NCI-H2081 (cell line): ENCODE results near the gene TFAP2A.

Experiments used
- DNase-seq, 2 experiments: peaks; one replicate each; lab custom pipeline; 2025; lab: John Stamatoyannopoulos, UW

TFAP2A gene

DNA sequence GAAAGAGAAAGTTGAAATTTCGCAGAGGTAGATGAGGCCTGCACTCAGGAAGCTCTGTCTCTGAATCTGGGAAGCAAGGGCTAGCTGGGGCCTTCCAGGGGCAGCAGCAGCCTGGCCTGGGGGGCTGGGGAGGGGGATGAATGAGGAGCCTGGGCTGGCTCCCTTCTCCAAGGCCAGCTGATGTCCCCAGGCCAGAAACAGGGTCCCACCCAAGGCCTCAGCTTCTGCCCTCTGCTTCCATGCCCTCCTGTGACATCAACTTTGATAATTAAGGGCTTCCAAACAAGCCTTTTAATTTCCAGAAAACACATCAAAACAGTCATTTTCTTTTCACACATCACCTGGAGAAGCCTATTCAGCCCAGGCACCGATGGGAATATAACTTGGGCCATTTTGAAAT lies 15.4 kb downstream of the TFAP2A start:
- no peak for DNase-seq

DNA sequence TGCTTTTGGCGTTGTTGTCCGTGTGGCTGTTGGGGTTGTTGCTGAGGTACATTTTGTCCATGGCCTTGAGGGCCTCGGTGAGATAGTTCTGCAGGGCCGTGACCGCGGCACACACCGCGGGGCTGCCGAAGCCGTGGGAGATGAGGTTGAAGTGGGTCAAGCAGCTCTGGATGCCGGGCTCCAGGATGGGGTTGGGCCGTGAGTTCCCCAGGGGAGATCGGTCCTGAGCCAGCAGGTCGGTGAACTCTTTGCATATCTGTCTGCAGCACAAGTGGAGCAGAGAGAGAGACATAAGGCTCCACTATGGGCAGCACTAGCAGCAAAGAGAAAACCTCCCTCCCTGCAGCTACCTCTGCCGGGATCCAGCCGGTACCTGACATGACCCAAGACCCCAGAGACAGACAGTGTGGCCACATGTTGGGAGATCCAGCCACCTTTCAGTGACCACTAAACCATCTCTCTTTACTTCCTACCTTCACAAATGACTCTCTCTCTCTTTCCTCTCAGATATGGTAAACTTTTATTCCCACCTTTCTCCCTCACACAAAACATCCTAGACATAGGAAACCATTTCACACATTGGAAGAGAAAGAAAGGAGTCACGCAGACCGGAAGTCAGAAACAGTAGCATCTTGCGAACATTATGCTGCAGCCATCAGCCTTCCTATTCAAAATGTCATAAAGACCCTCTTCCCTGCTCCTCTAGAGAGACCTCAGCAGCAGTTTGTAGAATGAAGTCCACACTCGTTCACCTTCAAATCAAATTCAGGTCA lies 16.2 kb downstream of the TFAP2A start:
- no peak for DNase-seq

GRCh38 chr6:10397756-10398445 lies 17.0 kb downstream of the TFAP2A start:
- DNase-seq: no peak

DNA sequence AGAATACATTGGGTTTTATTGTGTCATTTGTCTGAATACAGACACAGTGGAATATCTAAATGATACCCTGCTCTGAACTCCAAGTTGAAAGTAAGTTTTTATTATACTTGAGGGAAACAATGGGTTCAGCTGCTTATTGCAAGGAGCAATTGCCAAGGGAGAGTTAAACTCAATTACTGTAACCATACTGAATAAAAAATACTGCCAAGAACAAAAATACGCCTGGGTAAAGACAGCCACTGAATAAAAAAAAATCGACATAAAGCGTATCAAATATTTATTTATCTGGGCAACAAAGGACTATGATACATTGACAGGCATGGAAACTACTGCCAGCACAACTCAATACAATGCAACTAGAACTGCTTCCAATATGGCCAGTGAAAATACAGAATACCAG lies 18.1 kb downstream of the TFAP2A start:
- DNase-seq: peak in 1 of 2 experiments; percentile 41

GRCh38 chr6:10395704-10396546 lies 18.9 kb downstream of the TFAP2A start:
- peak in 1 of 2 experiments; percentile 65 for DNase-seq

DNA sequence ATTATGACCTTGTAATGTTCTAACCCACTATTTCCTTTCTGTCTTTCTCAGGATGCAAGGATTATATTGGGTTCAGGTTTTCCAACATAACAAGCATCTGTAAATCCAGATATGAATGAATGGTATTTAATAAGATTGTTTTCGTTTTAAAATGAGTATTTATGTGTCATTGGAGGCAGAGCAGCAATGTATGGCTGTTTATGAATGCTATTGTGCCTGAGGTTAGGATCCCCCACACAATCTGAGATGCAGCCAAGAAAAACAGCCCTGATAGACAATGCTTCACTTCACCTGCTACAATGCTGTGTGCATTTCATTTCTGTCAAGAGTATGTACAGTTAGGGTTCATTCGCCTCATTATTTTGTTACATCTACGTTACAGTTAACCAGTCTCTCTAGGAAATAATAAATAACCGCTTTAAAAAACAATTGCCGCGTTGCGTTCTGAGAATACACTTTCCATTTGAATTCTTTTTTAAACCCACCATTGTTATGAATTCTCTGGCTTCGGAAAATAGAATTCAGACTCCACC lies 19.6 kb downstream of the TFAP2A start:
- peak; percentile 55 to 76 for DNase-seq

DNA sequence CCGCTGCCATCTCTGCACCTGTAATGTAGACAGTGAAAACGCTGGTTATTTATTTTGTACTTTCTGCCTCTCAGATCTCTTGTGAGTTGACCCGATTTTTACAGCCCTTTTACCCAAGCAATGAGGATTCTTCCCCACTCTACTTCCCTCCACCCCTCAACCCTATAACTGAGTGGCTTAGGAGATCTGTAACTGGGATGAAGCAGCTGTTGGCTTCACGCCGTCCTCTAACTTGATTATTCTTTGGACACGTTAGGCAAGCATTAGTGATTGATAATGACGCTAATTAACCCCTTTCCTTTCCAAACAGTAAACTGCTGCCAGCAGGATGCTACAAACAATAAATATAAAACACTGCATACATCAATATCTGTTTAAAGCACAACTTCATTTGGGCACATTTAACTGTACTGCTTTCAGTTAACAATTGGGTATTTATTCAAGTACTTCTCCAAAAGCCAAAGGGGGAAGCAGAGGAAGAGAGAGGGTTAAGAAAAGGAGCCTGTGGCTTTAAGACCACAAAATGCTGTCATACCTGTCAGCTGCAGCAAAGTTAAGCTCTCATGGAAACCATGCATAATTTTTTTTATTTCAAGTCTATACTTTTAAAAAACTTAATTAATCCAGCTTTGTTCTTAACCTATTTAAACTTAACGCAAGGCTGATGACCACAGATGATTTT lies 21.2 kb downstream of the TFAP2A start:
- DNase-seq: peak; percentile 61 to 92

DNA sequence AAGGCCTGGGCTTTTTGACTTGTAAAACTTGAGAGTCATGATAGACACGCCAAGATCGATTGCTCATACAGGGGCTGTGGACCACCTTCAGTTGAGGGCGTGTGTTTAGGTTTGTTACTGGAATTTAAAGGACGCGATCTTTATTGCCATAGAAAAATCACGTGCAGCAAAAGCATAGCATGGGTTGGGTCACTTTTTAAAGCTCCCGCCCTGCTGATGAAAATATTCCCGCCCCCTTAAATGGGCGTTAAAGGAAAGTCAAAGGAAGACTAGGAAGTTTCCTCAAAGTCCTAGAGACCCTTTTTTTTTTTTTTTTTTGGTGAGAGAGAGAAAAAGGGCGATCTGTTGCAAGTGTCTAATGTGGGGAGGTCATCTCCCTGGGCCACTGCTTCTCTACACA lies 23.1 kb downstream of the TFAP2A start:
- DNase-seq: no peak

DNA sequence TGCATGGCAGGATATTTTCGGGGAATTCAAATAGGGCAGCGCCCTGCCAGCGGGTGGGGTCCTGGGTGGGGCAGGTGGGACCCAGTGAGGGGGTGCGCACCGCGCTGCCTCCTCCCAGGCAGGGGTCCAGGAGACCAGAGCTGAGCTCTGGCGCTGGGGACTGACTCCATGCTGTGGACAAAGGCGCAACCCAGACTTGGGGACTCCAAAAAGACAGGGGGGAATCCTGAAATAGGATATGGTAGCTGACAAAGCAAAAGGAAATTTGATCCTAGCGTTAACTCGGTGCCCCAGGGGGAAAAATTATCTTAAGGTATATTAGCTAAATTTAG lies 23.6 kb downstream of the TFAP2A start:
- DNase-seq: no peak

- no peak for DNase-seq
Observed at GRCh38 chr6:10390495-10391298, 24.2 kb downstream of the TFAP2A start.

DNA sequence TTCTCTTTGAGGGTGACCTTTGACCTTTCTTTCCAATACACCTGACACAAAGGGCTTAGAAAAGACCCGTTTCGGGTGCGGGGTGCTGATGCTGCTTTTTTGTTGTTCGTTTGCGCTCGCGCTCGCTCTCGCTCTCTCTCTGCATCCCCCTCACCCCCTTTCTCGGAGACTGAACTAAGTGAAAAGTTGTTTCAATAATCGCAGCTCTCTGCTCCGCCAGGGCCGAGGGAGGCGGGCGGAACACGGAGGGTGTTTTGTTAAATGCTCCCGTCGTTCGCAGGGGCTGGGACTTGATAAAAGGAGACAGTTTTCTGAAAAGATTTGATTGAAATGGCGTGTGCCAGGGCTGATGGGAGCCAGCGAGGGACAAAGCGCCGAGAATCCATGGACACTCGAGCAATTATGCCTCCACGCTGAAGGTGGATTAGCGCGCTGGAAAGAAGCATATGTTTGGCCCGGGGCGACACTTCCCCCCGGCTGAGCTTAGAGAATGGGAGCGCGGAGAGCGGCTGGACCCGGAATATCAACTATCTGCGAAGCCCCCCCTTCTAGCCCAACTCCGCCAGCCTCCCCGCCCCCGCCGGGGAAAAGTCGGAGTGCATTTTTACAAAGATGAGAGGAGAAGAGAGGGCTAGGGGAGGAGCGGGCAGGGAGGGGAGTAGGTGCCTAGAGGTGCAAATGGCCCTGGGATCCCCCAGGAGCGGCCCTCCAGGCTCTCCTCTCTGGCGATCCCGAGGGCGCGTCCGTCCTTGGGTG lies 25.0 kb downstream of the TFAP2A start:
- no peak for DNase-seq

DNA sequence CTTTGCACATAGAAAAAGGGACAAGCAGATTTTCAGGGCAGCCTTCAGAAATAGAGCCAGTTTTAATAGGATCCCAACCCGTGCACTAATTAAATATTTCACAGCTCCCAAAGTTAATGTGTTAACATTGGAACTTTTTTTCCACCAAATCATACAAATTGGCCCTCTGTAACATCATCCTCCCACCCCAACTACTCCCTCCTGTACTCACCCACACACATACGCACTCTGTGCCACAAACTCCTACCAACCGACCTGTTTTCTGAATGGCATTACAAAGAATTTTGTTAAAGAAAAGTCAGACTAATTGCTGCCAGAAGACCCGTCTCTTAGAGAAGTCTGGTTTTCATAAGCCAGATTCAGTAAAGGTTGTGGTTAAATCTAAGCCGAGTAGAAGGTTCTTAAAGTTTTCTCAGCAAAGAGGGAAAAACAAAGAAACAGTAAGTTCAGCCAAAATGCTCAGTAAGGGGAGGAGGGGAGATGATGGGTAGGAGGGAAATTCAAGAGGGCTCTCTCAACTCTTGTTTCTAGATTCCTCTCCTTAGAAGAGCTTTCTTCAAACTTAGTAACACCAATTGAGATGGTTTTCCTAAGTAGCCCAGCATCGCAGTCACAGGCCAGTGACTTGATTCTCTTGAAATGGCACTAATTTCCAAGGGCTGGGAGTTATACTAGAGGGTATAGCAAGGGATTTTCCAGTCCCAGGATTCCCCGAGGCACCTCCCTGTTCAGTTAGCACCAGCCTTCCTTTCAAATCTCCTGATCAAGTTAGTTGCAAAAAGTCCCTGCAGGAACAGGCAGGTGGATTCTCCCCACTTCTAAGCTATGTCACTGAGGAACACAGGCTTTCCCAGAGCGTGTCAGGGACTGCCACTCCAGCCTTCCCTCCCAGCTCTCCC lies 27.9 kb downstream of the TFAP2A start:
- no peak for DNase-seq

- no peak for DNase-seq
Observed at GRCh38 chr6:10386220-10386619, 28.7 kb downstream of the TFAP2A start.

DNA sequence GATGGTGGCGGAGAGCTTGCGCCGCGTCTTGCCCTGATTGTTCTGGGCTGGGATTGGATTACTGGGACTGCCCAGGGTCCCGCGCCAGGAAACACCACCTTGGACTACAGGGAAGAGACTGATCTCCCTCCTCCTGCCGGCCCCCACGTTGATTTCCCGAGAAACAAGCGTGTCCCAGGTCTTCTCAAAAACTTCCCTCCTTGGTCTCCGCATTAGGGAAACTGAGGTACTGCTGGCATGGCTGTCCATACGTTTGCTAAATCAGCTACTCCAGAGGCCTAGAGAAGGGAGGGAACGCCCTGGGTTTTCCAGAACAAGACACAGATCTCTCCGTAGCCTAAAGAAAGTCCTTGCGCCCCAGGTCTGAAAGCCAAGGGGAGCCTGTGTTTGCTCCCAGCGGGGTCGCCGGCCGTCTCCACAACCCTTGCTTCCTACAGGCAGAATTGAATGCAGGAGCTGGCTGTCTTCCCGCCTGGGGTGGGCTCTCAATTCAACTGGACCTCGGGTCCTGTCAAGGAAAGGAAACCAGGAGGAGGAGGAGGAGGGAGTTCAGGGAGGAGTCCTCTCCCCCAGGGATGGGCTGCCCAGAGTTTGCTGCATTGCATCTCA lies 29.2 kb downstream of the TFAP2A start:
- no peak for DNase-seq

DNA sequence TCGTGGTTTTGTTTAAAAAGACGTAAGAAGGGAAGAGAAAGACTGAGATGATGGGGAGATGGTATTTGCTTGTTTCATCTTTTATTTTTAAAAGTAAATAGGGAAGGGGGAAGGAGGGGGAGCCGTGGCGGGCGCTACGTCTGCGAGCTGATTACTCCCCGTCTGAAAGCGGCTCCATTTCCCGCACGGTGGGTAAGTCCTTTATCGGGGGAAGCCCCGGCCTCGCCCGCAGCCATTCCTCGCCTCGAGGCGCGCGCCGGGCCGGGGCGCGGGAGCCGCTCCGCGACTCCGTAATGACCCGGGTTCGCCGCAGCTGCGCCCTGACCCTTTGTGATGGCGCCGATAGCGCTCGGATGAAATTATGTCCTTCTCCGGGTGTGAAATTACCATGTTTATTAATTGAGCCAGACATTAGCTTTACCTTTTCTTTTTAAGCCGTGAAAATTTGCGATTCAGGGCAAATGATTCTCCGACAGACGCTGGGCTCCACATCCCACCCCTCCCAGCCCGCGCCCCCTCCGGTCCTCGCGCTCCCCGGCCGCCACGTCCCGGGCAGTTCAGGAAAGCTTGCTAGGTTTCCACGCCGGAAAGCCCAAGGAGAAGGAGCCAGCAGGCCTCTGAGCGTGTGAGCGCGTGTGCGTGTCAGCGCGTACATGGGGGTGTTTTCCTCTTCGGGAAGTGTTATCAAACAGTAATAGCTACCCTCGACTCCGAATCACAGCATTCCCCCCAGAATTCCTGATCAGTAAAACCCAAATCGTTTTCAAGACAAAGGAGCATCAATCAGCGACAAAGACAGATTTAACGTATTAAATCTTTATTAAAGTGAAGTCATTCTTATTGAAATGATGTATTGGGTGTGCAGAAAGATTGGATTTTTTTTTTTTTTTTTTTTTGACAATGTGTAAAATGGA lies 30.0 kb downstream of the TFAP2A start:
- DNase-seq: no peak

DNA sequence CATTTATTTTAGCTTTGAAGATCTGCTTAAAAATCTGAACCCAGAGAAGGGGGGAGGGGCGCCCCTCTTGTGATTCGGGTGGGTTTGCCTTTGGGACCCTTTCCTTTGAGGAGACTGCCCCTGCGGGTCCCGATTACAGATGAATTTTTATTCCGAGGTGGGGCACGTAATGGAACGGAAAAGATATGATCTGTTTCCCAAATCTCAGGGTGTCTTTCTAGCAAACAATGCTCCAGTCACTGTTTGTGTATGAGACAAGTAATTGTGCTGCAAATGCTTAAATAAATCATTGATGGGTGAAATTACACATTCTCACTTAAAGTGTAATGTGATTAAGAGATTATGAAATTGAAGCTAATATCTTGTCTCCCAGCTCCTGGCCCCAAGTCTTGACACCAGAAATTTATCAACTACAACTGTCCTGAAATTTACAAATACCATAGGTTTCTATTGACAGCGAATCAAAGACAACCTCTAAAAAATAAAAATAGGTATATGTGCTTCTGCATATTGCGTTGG lies 30.7 kb downstream of the TFAP2A start:
- no peak for DNase-seq

- peak; percentile 49 to 65 for DNase-seq
Observed at GRCh38 chr6:10383331-10384090, 31.4 kb downstream of the TFAP2A start.
